NCI-H1694 treated with DMSO at 0.1 percent for 48 hours (cell line): ENCODE data around the gene GET4.

Source experiments
- DNase-seq: peaks from one replicate; lab custom pipeline; 2025; lab: John Stamatoyannopoulos, UW

GET4 gene, protein sequence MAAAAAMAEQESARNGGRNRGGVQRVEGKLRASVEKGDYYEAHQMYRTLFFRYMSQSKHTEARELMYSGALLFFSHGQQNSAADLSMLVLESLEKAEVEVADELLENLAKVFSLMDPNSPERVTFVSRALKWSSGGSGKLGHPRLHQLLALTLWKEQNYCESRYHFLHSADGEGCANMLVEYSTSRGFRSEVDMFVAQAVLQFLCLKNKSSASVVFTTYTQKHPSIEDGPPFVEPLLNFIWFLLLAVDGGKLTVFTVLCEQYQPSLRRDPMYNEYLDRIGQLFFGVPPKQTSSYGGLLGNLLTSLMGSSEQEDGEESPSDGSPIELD

DNA sequence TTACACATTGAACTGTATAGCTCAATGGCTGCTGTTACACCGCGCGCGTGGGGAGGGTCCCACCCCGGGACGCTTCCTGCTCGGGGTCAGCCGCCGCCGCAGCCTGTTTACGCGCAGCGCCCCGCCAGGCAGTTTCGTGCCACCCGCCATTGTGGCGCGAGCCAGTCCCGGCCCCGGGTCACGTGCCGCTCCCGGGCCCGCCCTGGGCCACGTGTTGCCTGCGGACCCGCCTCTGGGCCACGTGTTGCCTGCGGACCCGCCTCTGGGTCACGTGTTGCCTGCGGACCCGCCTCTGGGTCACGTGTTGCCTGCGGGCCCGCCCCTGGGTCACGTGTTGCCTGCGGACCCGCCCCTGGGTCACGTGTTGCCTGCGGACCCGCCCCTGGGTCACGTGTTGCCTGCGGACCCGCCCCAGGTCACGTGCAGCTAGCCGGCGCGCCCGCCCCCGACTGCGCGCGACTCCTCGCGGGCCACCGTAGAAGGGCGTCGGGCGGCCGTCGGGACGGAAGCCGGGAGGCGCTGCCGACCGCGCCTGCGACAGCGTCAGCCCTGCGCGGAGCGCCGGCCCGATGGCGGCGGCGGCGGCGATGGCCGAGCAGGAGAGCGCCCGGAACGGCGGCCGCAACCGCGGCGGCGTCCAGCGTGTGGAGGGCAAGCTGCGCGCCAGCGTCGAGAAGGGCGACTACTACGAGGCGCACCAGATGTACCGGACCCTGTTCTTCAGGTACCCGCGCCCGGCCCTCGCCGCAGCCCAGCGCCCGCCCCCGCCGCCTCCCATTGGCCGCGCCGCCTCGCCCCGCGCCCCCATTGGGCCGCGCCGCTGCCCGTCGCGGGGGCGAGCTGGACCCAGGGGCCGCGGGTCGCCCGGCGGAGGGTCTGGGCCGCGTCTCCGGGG is at the start of gene GET4:
TSS of gene GET4 (plus strand) at position 478 of the 895 bp plus-strand sequence. CDS start at position 570, 92 bp downstream.
- DNase-seq = peak; percentile 82

DNA sequence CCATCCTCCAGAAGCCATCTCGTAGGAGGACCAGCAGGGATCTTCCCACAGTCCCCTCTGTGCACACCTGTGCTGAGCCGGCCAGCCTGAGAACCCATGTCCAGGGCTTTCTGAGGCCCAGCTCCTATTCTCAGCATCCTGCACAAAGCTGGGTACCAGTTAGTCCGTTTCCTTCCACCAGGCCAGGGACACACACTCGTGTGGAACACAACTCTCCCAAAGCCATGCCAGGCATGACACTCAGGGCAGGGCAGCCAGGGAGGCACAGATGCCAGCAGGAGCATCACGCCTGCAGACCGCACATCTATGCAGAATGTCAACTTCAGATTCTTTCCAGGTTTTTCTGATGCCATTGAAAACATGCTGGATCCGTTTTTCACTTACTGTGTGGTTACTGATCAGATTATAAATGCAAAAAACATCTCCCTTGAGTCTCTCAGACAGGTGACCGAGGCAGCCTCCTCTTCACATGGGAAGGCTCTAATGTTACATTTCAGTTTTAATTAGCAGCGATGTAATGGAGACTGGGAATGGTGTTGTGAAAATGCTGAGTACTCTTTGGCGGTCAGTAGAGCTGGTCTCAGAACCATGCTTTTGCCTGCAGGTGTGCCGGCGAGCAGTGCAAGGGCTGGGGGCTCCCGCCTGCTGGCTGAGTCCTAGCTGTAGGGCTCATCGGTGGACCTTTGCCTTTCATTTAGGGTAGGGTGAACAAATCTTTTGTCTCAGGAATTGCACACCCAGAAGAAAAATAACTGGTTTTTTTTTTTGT is 47.4 kb upstream of the GET4 start:
- no peak for DNase-seq

DNA sequence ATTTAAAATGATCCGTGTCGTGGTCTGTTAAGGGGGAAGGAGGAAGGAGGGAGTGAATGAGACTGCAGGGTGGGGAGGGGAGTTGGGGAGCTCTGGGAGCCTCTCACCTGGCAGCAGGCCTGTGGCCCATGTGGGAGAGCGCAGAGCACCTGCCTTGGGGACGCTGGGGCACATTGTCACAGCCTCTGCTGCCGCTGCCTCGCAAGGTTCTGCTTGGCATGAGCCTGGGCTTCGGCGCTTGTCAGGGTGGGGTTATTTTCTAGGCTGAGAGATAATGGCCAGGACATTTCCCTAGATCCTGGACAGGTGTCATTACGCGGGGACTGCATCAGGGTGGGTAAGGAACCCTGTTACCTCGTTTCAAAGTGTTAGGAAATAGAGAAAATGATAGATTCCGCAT is 46.3 kb upstream of the GET4 start:
- DNase-seq = no peak

DNA sequence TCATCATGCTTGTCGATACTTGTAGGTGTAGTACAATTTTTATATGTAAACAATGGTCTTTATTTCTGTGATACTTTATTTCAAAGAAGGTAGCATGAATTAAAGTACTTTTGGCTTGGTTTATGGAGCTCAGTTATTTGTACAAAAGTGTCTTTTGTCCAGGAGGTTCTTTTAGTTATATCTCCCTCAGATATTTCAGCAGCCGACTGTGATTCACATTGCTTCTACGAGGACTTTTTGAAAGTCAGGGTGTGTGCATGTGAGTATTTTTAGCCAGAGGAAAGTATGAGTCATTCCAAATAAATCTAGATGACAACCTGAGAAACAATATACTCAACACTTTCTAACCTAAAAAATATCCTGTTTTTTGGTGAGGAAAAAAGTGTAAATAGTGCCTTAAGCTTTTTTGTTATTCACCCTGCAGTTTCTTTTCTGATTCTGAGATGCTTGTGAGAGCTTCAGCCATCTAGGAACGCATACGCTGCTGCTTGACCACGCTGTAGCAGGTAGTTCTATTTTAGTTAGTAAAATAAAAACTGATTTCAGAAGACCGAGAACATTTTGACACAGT is 44.7 kb upstream of the GET4 start:
- DNase-seq = peak; percentile 9

DNA sequence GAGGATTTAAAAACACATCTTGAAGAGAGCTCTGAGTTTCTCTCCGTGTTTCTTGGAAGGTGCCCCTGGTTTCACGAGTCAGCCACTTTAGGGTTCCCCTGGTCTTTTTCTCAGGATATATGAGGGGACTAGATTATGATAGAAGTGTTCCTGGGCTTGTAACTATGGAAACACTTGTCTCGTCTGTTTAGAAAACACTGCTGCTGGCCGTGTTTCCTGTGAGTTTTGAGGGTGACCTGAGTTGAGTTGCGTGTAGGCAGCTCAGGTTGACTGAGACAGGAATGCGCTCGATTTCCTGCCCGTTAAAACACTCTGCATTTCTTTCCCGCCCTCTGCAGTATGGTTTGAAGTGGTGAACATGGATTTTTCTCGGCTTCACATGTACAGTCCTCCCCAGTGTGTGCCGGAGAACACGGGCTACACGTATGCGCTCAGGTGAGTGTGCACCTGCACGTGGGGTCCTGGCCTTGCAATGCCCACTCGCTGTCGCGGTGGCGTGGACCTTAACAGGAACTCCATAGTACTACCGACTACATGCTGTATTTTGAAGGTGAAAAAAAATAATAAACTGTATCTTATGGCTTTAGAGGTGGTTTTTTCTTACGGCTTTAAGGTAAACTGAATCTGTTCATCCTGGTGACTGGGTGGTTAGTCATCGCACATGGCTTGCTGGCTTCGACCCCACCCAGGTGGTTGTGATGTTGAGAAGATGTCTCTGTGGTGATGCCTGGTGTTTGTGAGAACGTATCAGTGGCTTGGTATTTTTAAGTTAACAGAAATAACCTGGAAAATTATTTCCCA is 44.0 kb upstream of the GET4 start, which contains the start of gene SUN1:
TSS of gene SUN1 (plus strand) at position 310 of the 801 bp plus-strand sequence. CDS start at position 359, 49 bp downstream.
- no peak for DNase-seq

DNA sequence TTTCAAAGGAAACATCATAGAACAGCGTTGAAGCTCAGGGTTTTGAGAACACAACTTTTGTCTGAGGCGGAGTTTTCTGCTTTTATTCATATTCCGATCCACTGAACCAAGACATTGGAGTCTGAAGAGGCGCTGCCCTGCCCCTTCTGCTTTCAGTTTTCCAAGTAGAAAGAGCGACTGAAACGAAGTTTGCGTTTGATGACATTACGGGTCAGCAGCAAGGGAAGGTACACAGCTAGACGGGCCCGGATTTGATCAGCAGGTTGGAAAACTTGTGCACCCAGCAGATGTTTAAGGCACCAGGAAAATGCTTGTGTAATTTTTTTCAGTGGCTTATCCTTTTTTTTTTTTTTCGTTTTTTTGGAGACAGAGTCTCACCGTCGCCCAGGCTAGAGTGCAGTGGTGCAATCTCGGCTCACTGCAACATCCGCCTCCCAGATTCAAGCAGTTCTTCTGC is 43.4 kb upstream of the GET4 start:
- no peak for DNase-seq

DNA sequence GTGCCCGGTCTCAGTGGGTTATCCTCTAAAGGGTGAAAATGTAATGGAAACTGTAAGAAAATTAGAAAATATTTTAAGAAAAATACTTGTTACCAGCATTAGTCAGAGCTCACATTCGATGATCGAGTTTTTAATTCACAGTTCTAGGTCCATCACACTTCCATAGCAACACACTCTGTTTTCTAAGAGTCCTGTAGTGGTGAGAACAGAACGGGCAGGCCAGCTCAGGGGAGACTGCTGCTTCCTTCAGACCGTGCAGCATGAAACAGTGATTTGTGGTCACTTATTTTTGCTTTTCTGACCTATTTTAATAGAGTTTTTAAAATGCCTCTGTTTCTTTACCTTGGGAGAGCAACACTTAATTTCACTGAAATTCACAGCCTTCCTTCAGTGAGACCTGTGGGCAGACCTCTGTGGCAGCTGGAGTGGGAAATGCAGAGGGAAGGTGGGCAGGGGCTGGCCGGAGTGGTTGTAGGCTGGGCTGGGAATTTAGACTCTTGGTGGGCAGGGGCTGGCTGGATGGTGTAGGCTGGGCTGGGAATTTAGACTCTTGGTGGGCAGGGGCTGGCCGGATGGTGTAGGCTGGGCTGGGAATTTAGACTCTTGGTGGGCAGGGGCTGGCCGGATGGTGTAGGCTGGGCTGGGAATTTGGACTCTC is 42.6 kb upstream of the GET4 start:
- no peak for DNase-seq

DNA sequence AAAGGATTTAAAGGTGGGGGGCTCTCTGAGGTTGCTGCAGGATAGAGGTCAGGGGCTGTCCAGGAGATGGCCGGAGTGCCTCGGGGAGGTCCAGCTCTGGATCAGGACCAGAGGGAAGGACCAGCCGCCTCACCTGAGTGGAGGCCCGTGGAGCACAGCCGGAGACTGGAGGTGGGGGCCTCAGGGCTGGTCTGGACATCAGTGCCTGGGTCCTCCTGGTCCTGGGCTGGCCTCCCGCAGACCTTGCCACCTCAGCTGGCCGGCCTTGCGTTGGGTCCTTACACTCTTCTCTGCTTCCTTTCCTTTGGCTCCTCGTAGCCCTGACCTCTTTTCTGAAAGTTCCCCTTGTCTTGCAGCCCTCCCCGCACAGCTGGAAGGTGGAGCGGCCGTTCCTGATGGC is 42.1 kb upstream of the GET4 start:
- DNase-seq = no peak

DNA sequence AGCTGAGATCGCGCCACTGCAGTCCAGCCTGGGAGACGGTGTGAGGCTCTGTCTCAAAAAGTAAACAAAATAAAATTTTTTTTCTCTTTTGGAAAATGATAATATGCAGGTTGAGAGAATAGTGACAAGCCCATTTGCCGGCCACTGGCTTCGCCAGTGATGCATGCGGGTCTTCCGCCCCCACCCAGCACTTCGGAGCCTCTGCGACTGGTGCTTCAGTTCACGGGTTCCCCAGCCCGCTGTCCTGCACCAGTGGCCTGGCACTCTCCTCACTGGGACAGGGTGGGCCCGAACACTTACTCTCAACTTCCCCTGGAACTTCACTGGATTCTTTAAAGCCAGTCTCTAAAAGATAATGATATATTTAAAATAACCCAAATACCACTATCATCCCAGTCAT is 41.3 kb upstream of the GET4 start:
- no peak for DNase-seq

DNA sequence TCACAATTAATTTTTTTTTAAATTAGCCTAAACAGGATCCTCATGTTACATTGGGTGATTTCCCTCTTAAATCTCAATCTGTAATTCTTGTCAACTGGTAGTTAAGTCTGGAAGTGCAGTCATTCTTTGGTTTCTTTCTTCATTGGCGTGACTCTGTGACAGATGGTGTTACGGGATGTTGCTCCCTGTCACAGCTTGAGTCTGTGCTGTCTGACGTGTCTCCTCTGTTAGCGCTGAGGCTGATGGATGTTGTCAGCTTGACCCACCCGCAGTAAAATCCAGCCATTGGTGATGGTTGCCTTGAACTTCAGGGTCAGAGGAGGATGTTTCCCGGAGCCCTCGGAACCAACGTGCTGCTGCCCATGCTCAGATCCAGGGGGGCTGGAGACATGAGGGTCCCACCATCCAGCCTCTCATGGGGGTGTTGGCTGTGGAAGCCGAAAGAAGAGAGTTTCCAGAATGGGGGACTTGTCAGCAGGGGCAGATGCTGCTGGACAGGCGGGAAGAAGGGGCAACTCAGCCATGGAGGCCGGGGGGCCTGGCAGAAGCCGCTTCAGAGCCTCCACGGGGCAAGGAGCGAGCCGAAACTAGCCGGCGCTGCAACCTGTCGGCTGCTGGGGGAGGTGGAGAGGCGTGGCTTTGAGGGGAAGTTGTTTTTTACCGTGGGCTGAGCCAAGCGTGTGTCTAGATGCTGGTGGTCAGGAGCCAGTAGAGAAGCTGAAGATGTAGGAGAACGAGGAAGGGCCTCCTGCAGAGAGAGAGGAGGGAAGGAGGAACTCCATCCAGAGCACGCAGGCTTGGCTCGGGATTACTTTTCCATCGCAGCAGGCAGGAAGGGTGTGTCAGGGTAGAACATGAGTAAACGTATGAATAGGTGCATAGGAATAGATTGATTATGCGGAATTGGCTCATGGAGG is 40.6 kb upstream of the GET4 start:
- DNase-seq = peak; percentile 76

DNA sequence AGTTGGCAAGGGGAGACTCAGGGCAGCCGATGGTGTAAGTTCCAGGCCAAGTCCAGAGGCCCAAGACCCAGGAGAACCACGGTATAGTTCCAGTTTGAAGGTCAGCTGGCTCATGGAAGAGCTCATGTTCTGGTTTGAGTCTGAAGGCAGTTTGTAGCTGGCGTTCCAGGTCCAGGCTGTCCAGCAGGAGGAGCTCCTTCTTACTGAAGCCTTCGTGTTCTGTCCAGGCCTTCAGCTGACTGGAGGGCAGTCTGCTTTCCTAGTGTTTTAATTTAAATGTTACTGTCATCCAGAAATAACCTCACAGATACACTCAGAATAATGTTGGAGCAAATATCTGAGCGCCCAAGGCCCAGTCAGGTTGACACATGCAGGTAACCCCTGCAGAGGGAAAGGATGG is 39.9 kb upstream of the GET4 start:
- no peak for DNase-seq

DNA sequence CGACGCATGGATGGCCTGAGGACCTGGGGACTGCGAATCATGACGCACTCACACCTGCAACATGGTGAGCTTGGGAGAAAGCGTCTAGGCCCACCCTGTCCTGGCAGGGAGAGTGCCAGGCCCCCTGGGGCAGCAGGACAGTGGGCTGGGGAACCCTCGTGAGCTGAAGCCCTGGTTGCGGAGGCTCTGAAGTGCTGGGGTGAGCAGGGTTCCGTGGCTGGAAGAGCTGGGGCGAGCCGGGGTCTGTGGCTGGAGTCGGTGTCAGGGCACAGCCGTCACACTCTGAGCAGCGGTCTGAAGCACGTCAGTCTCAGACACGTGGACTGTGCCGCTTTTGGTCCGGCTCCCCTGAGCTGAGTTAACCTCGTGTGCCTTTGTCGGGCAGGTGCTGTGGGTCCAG is 39.4 kb upstream of the GET4 start:
- DNase-seq = no peak

DNA sequence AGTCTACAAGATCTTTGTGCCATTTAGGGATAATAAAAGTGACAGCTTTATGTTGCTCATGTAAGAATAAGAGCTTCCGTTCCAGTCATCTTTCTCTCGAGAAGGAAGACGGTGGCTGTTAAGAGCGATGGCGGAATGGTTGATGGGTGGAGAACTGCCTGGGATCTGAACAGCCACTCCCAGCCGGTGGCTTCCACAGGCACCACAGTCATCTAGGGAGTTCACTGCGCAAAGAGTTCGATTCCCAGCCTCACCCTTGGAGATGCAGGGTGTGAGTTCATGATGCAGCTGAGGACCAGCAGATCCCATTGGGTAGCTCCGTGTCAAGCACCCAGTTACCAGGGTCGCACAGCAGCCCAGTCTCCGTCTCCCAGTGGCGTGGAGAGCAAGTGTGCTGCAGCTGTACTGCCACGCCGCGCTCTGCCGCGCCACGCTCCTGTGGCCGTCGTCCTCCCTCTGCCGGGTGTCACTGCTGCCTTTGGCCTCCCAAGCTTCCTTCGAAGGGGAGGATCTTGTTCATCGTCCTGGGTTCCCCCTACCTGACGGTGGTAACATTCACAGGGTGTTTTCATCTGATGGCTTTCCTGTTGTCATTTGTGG is 36.3 kb upstream of the GET4 start:
- DNase-seq = no peak

DNA sequence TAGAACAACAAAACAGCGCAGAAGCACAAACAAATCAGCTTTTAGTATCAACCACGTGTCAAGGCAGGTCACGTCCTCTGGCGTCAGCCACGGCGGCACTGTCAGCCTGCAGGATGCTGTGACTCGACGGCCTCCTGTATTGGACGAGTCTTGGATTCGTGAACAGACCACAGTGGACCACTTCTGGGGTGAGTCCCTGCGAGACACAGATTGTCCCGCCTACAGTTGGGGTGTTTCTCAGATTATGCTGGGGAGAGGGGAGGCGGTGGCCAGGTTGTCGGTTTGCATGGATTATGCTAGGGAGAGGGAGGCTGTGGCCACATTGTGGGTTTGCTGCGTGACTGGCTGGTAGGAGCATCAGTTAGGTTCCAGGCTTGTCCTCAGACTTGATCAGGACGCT is 34.4 kb upstream of the GET4 start:
- no peak for DNase-seq

DNA sequence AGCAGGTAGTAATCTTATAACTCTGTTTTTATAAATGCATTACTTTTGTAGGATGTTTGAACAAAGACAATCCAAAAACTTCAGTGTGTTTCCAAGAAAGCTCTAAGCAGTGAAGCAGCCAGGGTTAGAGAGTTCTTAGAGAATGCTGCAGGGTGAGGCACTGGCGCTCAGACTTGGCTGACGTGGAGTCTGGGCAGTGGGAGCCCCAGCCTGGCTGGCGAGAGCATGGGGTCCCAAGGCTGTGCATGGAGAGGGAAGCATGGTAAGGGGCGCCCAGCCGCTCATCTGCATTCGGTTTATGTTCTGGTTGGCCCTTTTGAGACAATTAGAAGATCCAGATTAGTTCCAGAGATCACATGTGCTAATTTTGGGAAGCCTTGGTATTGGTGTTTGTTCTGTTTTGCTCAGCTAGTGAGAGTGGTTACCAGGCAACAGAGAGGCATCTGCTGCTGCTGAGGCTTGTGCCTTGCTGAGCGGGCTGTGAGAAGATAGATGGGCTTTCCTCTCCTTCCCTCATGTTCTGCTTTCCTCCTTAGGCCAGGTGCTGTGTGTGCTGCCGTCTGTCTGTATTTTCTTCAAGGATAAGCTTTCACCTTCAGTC is 33.8 kb upstream of the GET4 start:
- peak; percentile 16 for DNase-seq

DNA sequence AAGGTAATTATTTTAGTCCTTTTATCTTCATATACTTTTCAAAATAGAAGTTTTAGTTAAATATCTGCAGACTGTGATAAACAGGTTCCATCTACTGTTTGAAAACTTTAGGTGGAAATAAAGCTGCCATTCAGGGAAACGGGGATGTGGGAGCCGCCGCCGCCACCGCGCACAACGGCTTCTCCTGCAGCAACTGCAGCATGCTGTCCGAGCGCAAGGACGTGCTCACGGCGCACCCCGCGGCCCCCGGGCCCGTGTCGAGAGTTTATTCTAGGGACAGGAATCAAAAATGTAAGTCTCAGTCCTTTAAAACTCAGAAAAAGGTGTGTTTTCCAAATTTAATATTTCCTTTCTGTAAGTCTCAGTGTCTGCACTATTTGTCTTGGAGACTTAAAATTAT is 33.1 kb upstream of the GET4 start:
- DNase-seq = no peak

DNA sequence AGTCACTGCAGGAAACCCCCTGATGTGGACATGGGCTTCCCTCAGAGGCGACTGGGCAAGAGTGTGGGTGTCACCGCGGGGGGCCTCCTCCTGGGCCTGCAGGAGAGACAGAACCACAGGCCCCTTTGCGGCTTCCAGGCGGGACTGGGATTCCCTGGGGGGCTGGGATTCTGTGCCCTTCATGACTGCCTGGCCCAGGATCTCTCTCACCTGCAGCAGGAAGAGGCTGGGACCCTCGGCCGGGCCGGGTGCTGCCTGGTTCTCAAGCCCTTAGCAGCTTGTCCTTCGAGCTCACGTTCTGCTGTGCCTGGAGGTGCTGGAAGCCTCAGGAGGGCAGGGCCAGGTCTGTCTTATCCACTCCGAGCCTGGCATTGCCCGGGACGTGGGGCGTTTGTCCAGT is 32.3 kb upstream of the GET4 start:
- no peak for DNase-seq

DNA sequence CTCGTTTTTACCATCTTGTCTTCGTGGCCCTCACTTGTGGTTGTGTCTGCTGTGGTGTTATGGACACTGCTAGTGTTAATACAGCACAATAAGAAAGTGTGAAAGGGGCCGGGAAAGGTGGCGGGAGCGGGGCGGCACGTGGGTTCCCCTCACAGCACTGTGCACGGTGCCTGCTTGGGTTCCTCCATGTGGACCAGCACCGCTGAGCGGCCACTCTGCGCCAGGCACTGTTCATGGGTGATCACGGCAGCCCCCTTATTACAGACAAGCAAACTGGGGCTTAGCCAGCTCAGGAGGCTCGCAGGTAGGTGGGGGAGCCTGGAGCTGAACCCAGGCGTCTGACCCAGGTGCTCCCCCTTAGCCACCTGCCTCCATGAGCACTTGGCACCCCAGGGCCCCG is 31.8 kb upstream of the GET4 start:
- DNase-seq = no peak

DNA sequence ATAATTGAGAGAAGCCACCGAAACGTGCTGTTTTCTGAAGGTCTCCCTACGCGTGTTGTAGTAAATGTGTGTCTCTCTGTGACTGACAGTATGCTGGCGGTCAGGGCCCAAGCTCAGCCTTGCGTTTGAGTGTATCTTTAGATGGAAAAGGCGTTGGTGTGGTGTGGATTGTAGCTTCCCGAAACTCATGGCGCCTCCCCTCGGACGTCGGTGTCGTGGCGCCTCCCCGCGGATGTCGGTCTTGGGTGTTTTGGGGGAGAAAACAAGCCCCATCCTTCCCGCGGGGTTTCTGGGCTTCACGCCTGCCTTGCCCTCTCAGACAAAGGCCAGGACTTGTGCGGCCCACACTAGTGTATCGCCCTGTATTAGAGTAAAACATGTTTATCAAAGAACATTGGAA is 31.3 kb upstream of the GET4 start:
- no peak for DNase-seq
